HG02588 (cell line): ENCODE data around the gene USP35.

Experiments used
- ATAC-seq: cut with Tn5 transposase; IDR thresholded peaks from one replicate; pipeline ENCODE4 v1.9.1; 2021; ENCODE audit warnings: mild to moderate bottlenecking, moderate library complexity; ENCODE audit not compliant: unreplicated experiment

Gene USP35

GRCh38 chr11:78188286-78189173, at the start of gene USP35, which contains the start of gene KCTD21:
Gene USP35 (plus strand): TSS chr11:78188919. CDS start chr11:78196246, 7,327 bp downstream.
Gene KCTD21 (minus strand): TSS chr11:78188626. CDS start chr11:78174554, 14,072 bp downstream.
- peak; percentile 94 for ATAC-seq

- ATAC-seq = peak; percentile 93
Measured at GRCh38 chr11:78139422-78140391, 49.0 kb upstream of the USP35 start, which contains the start of gene ALG8. Gene ALG8 (minus strand): TSS chr11:78139626. CDS start chr11:78139588, 38 bp downstream.

- ATAC-seq = no peak
Measured at GRCh38 chr11:78140392-78141077, 48.2 kb upstream of the USP35 start.

- ATAC-seq = no peak
Measured at GRCh38 chr11:78145511-78146025, 43.2 kb upstream of the USP35 start.

GRCh38 chr11:78147807-78148206, 40.9 kb upstream of the USP35 start:
- ATAC-seq = no peak

- ATAC-seq = no peak
Measured at GRCh38 chr11:78149646-78150045, 39.1 kb upstream of the USP35 start.

- ATAC-seq = no peak
Measured at GRCh38 chr11:78150346-78150745, 38.4 kb upstream of the USP35 start.

GRCh38 chr11:78150754-78151153, 38.0 kb upstream of the USP35 start:
- ATAC-seq = no peak

- ATAC-seq = no peak
Measured at GRCh38 chr11:78151804-78152203, 36.9 kb upstream of the USP35 start.

GRCh38 chr11:78156127-78156844, 32.4 kb upstream of the USP35 start:
- no peak for ATAC-seq

GRCh38 chr11:78158987-78159652, 29.6 kb upstream of the USP35 start:
- ATAC-seq = no peak

GRCh38 chr11:78160557-78160956, 28.2 kb upstream of the USP35 start:
- no peak for ATAC-seq

- ATAC-seq = no peak
Measured at GRCh38 chr11:78161346-78161745, 27.4 kb upstream of the USP35 start.

GRCh38 chr11:78161962-78162371, 26.8 kb upstream of the USP35 start:
- ATAC-seq = no peak

GRCh38 chr11:78163828-78164227, 24.9 kb upstream of the USP35 start:
- no peak for ATAC-seq

- no peak for ATAC-seq
Measured at GRCh38 chr11:78164471-78164870, 24.2 kb upstream of the USP35 start.

- ATAC-seq = no peak
Measured at GRCh38 chr11:78166855-78167469, 21.8 kb upstream of the USP35 start.

GRCh38 chr11:78168539-78169477, 19.9 kb upstream of the USP35 start:
- ATAC-seq = no peak
